GM19193 (cell line): Measurements from ENCODE around the gene PSMA4.
A peak's percentile ranks its signal among the peaks of the same experiment; 100 is the strongest.

Experiments used
- POLR2A ChIP-seq: IDR thresholded peaks from 4 replicates; pipeline ENCODE4 v1.6.1; 2011; ENCODE audit not compliant: insufficient read depth, insufficient read length; ENCODE audit errors: extremely low read depth

PSMA4 gene

DNA sequence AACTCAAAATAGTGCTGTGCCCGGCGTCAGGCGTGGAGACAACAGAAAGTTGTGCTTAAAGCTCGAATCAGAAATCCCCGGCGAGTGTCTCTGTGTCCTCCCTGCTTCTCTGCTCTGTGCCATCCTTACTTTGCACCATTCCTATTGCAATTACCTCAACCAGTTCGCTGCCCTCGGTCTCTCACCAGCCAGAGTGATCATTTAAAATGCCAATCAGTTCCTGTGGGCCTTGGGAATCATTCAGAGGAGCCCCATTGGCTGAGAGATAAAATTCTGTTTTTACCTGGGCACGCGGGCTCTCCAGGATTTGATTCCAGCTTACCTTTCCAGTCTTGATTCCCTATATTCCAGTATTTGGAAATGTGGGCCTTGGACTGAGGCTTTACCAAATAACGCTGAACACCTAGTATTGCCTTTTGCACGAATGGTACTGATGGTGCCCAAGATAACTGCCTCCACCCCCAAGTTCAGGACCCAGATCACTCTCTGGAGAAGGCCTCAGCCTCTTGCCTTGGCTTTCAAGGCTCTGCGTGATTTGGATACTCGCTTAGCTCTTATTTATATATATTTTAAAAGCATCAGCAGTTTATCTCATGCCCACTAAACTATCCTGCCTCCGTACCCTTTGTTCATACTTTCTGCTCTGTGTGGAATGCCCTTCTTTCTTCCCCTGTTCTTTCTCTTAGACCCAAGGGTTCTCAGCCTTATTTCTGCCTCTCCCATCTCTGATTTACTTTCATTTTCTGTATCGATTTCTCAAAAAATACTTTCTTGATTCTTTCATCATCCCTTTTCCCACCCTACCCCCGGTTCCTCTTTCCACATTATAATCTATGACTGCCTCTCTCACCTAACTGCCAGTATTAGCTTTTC is 863 bp downstream of the PSMA4 start:
- TF ChIP-seq POLR2A, result no peak

DNA sequence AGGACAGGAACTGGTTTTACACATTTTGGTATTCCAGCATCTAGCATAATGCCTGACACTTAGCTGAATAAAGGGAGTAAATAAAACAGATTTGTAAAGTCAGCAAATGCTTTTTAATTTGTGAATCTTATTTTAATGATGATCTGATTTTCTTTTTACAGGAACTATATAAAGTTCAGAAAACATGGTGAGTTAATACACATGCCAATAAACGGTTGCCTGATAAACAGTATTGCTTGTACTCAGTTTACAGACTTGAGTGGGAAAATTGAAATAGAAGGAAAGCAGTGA is 1.4 kb downstream of the PSMA4 start:
- no peak for TF ChIP-seq POLR2A

DNA sequence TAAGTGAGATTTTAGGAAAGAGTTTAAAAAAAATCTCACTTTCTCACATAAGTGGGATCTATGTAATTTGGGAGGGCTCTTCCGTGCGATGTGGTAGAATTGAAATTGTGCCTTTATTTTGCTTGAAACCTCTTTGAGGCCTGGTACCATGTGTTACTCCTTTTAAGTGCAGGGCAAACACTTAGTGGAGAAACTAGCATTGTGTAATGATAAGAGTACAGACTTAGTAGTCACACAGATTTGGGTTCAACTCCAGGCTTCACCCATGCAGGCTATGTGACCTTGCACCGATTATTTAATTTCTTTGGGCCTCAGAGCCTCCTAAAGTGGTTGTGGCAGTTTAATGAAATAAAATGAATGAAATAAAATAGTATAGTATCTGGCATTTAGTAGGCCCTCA is 2.4 kb downstream of the PSMA4 start:
- no peak for TF ChIP-seq POLR2A

DNA sequence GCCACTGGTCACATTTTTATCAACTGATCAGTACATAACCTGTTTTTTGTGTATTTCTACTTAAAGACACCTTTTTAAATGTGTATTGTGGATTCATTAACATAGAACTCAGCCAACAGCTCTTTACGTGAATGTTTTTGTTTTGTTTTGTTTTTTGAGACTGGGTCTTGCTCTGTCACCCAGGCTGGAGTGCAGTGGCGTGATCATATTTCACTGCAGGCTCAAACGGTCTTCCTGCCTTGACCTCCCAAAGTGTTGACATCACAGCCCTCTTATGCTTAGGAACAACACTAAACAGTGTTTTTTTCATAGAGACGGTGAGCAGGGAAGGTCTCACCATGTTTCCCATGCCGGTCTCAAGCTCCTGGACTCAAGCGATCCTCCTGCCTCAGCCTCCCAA is 9.9 kb downstream of the PSMA4 start:
- no peak for TF ChIP-seq POLR2A

DNA sequence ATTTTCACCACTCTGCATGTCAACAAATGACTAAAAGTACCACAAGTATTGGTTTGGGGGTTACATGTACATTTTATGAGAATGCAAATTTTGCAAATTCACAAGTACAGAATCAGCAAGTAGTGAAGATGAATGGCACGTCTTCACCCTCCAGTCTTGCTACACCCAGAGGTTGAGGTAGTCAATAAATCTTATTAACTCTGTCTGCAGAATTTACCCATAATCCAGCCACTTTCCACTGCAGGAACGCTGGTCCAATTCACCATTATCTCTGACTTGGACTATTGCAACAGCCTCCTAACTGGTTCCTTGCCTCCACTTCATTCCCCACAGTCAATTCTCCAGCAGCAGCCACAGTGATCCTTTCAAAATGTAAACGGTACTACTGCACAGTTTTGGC is 10.6 kb downstream of the PSMA4 start:
- TF ChIP-seq POLR2A, result no peak

DNA sequence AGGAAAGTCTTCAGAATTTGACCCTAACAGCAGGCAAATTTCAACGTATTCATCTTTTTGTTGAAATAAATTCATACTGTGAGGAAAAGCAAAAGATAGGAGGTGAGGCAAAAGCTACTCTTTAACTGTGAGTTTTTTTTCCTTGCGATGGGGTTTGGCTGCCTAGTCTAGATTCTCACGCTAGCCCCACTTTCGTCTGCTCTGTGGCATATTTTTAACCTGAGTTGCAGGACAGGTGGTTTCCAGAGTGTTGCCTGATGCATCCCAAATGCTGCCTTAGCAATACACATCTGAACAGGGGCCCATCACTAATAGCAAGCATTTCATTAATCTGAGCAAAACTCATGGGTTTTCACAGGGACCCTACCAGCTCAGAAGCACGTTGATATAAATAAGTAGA is 11.7 kb downstream of the PSMA4 start:
- no peak for TF ChIP-seq POLR2A

DNA sequence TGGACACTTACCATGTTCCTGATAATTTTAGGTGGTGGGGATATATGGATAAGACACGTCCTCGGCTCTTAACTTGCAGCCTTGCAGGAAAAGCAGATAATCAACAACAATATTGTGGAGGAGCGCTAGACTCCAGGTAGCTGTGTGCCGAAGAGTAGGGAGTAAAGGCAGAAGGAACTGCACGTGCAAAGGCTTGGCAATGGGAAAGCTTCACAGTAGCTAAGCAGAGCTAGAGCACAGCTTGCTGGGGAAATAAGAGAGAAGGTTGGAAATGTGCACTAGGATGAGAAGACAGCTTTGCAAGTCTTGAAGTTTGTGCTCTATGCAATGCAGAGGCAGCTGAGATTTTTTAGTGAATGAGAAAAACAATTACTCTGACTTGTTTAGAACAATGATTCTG is 12.4 kb downstream of the PSMA4 start:
- no peak for TF ChIP-seq POLR2A

DNA sequence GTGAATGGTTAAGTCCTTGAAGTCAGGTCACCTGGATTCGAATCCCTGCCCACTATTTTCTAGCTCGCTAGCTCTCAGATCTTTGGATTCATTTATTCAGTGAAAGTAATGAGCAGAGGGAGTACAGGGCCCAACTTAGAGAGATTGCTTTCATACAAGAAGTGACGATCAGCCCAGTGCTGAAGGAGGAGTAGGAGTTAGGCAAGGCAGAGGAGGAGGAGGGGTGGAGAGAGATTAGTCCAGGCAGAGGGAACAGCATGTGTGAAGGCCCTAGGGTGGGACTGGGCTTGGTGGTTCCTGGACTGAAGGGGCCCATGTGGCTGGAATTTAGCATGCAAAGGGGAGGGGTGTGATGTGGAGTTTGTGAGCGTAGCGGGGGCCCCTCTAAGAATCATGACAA is 21.2 kb downstream of the PSMA4 start:
- TF ChIP-seq POLR2A, result no peak

DNA sequence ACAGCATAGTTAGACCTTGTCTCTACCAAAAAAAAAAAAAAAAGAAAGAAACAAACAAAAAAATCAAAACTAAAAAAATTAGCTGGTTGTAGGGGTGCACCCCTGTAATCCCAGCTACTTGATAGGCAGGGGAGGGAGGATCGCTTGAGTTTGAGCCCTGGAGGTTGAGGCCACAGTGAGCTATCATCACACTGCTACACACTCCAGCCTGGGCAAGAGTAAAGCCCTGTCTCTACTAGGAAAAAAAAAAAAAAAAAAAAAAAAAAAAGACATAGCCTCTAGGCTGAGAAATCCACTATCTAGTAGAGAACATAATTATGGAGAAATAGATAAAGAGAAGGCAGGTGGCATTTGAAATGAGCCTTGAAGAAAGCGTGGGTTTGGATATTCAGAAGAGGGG is 22.8 kb downstream of the PSMA4 start:
- no peak for TF ChIP-seq POLR2A

DNA sequence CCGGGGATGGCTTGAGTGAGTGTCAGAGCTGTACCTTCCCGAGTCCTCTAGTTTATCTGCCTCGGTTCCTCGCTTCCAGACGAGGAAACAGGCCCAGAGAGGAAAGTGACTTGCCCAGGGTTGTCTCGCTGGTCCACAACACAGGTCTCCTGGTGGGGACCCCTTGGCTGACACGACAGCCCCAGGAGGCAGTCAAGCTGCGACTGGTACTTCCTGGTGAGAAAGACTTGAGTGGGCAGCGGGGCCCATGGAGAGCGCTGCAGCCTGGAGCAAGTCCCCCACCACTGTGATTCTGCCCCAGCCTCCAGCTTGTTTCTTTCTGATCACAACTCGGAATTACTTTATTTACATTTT is 24.5 kb downstream of the PSMA4 start:
- no peak for TF ChIP-seq POLR2A

DNA sequence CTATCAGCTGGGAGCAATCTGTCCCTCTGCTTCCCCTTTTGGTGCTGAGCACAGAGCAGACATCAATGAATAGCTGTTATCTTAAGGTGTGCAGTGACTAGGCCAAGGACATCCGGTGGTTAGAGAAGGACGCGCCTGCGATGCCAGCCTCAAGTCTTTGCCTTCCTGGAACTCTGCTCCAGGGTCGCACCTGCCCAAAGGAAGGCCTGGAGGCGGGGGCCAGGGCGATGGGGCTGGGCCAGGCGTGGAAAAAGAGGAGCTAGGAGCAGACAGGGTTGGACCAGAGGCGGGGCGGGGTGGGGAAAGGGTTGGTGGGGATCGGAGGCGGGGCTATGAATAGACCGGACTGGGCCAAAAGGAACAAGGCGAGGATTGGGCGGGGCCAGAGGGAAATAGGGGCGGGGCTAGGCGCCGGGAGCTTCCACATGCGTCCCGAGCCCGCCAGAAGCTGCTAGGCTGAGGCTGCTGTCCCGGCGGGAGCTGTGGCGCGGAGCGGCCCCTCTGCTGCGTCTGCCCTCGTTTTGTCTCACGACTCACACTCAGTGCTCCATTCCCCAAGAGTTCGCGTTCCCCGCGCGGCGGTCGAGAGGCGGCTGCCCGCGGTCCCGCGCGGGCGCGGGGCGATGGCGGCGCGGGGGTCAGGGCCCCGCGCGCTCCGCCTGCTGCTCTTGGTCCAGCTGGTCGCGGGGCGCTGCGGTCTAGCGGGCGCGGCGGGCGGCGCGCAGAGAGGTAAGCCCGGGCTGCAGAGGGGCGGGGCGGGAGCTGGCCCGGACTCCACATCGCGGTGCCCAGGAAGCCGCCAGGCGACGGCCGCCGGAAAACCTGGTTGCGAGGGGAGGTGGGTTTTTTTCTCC is 25.1 kb downstream of the PSMA4 start, which contains the start of gene CHRNA5:
CHRNA5 (plus strand) TSS at position 424 of the 854 bp plus-strand sequence; CDS start at position 624, 200 bp downstream.
- peak; percentile 72 for TF ChIP-seq POLR2A

DNA sequence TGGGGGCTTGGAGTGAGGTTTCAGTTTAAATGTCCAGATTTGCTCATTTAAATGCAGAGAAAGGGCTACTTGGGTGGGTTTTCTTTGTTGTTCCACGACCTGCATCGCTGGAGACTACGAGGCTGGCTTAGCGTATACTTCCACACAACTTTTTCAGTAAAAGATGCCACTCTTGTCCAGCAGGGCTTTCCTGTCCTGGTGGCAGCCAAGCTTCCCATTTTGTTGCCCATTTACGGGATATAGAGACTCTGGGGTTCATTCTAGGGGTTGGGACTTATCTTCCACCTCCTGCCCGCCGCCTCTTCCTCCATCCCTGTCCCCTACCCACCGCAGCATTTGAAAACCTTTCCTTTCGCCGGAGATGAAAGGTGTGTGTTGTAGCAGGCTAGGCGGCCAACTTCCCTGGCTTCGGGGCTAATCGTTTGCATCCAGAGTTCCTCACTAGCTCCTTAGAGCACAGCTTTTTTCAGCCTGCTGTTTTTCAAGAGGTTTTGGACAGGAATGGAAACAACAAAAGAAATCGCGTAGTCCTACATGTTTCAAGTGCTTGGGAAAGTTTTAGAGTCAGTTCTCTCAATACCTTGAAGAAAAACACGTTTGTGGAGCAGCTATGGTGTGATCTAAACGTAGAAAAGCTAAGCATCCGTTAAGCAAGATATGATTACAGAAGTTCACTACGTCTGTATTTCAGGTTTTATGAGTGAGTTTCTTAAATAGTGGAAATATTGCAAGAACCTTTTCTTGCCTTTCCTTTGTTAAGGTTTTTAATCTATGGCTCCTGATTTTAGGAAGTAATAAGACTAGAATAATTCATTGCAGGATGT is 25.9 kb downstream of the PSMA4 start:
- no peak for TF ChIP-seq POLR2A

DNA sequence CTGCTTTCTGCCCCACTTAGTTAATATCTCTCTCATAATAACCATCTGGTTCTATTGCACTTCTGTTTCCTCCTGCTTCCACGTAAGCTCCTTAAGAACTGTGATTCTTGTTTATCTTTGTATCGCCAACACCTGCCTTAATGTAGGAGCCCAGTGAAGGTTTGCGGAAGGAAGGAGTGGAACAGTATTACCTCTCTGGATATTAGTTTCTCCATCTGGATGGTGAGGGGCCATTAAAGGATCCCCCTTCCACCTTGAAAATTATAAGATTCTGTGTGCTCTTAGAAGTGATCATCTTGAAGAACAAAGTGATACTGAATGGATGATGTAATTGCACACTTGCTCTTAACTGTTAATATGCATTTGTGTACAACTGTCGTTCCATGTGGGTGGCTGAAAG is 27.3 kb downstream of the PSMA4 start:
- TF ChIP-seq POLR2A, result no peak

DNA sequence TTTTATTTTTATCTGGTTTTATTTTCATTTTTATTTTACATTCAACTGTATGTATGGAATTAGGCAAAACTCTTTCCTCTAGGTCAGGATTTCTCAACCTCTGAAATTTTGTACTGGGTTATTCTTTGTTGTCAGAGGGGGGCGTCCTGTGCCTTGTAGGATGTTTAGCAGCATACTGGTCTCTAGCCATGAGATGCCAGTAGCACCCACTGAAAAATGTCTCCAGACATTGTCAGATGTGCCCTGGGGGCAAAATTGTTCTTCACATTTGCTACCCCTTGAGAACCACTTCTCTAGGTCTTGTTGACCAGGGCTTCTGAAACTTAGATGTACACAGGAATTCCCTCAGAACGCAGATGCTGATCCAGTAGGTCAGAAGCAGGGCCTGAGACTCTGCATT is 30.5 kb downstream of the PSMA4 start:
- no peak for TF ChIP-seq POLR2A

DNA sequence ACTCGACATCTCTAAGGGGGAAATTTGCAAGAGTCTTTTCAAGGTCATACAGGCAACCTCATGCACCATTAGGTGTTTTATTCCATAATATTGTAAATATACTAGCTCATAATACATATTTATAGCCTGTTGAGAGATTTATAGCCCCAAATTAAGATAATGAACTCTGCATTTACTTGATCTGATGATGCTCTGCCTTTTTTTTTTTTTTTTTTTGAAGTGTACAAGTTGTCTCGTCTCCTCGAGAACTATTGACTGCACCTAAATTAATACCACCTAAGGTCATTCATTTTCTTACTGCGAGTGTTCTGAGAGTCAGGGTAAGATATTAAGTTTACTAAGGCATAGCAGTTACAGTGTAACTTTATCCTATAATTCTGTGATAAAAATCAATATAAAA is 31.1 kb downstream of the PSMA4 start:
- no peak for TF ChIP-seq POLR2A
